K562 (cell line): ENCODE results near the gene OR2C1. TPM values are rescaled to one million over a fixed set of nuclear protein-coding genes. Genes with fewer than 3 reads are reported as not detected.
A peak's percentile ranks its signal among the peaks of the same experiment; 100 is the strongest.

Source experiments
- ARID2 ChIP-seq: fragments of 450-650 bp; IDR thresholded peaks from 2 replicates; pipeline ENCODE4 v1.6.1; 2017; ENCODE audit warnings: antibody characterized with exemption, mild to moderate bottlenecking
- CCNT2 ChIP-seq: IDR thresholded peaks from 2 replicates; pipeline ENCODE4 v1.6.1; 2011; ENCODE audit warnings: borderline replicate concordance, low read depth, mild to moderate bottlenecking, moderate library complexity, mixed read lengths, low read length; ENCODE audit not compliant: insufficient read length; ENCODE audit errors: extremely low read depth
- CREBBP ChIP-seq: IDR thresholded peaks from one replicate; pipeline ENCODE4 v1.6.1; 2012; ENCODE audit warnings: low read depth, mild to moderate bottlenecking, control low read depth, inconsistent platforms, low read length
- EP400 ChIP-seq: fragments of 450-650 bp; IDR thresholded peaks from 2 replicates; pipeline ENCODE4 v1.6.1; 2017; ENCODE audit warnings: antibody characterized with exemption, mild to moderate bottlenecking, moderate library complexity
- ESRRA ChIP-seq: fragments of 450-650 bp; IDR thresholded peaks from 2 replicates; pipeline ENCODE4 v1.6.1; 2014; ENCODE audit warnings: low read depth, mild to moderate bottlenecking, moderate library complexity, borderline replicate concordance
- FOXJ3 ChIP-seq: sonication (generic); formaldehyde crosslinking; IDR thresholded peaks from 2 replicates; pipeline ENCODE4 v1.4.0; 2020; ENCODE audit warnings: mild to moderate bottlenecking, missing genetic modification reagents
- GTF2A2 ChIP-seq: IDR thresholded peaks from 2 replicates; pipeline ENCODE4 v1.6.1; 2016; ENCODE audit warnings: mild to moderate bottlenecking, missing genetic modification characterization, missing compliant biosample characterization
- HES1 ChIP-seq: fragments of 450-650 bp; IDR thresholded peaks from 2 replicates; pipeline ENCODE4 v1.6.1; 2016; ENCODE audit warnings: low read depth, mild to moderate bottlenecking, moderate library complexity
- MGA ChIP-seq: fragments of 450-650 bp; IDR thresholded peaks from 2 replicates; pipeline ENCODE4 v1.6.1; 2016; ENCODE audit warnings: mild to moderate bottlenecking, moderate library complexity
- SRF ChIP-seq, 2 experiments: fragments of 250-450, 450-650 bp in 1 of 2; sonication (Bioruptor Pico) in 1 of 2; sonication (generic) in 1 of 2; formaldehyde crosslinking; IDR thresholded peaks; 2 replicates each; pipeline versions ENCODE4 v1.5.0 to v1.5.1; 2020 to 2022; ENCODE audit warnings: mild to moderate bottlenecking in 1 of 2, missing genetic modification reagents in 1 of 2
- TSHZ1 ChIP-seq: fragments of 250-450 bp; sonication (Bioruptor Pico); IDR thresholded peaks from 2 replicates; pipeline ENCODE4 v1.4.0; 2020; ENCODE audit warnings: mild to moderate bottlenecking, moderate library complexity
- ZNF146 ChIP-seq: IDR thresholded peaks from one replicate; pipeline ENCODE4 v1.6.1; 2018; ENCODE audit warnings: missing compliant biosample characterization; ENCODE audit not compliant: unreplicated experiment
- ZNF224 ChIP-seq: sonication (generic); formaldehyde crosslinking; IDR thresholded peaks from 2 replicates; pipeline ENCODE4 v1.8.0; 2022; ENCODE audit warnings: mild to moderate bottlenecking, missing genetic modification reagents
- polyA plus RNA-seq, 8 experiments: library from polyadenylated mRNA; depleted of rRNA in 4 of 8; stranded (reverse) in 5 of 8; unstranded in 3 of 8; fragments of >200 nt; fragmentation: Nextera tagmentation in 2 of 8; fragmentation: Illumina TruSeq in 1 of 8; extraction: Ambion mirVana in 2 of 8; extraction: Trizol in 1 of 8; gene quantifications; 2 replicates each; pipeline versions ENCODE4 v1.2.1 to v1.2.3, GENCODE V29; 2011 to 2014; ENCODE audit warnings: inconsistent platforms in 1 of 8, missing spikeins in 1 of 8
- total RNA-seq, 7 experiments: library from RNA; depleted of rRNA in 6 of 7; stranded (reverse); fragments of >200 nt in 6 of 7; fragmentation: Illumina TruSeq in 2 of 7; extraction: Trizol in 2 of 7; gene quantifications; 2 replicates each; pipeline versions ENCODE4 v1.2.1 to v1.2.3, GENCODE V29; 2011 to 2021; ENCODE audit warnings: low replicate concordance in 1 of 7

OR2C1 gene
- total and polyA plus RNA-seq, 9 of the 15 experiments (the other 6 are each of a cell fraction or from before 2014, with no cell fraction given): not detected

- peak; percentile 28; the same call in 1 of the 2 replicates for TF ChIP-seq MGA
- no peak for TF ChIP-seq SRF (CRISPR knock-in tag; IDR thresholded peaks at IDR 0.05)
- TF ChIP-seq CREBBP: no peak
- TF ChIP-seq FOXJ3 (CRISPR knock-in tag): no peak
- no peak for TF ChIP-seq GTF2A2 (tag)
- TF ChIP-seq ZNF224 (CRISPR knock-in tag): no peak
- no peak for TF ChIP-seq ARID2
- no peak for TF ChIP-seq TSHZ1
- TF ChIP-seq ZNF146: no peak
- TF ChIP-seq EP400: peak; percentile 19; the same call in 1 of the 2 replicates
- TF ChIP-seq ESRRA: no peak; the same call in 1 of the 2 replicates
- peak; percentile 46 for TF ChIP-seq CCNT2
- peak; percentile 52; the same call in 1 of the 2 replicates for TF ChIP-seq HES1
Observed at GRCh38 chr16:3388325-3388724, 32.6 kb downstream of the OR2C1 start (continued).
